HCT116 (cell line): ENCODE results near the gene PARP14. TPM values are rescaled to one million over a fixed set of nuclear protein-coding genes. Genes with fewer than 3 reads are reported as not detected.

ENCODE experiments used
- ATAC-seq: fragments of 200-7000 bp; cut with Tn5 transposase; 2 replicates; pipeline ENCODE4 v1.9.1; 2020; ENCODE audit warnings: mild to moderate bottlenecking, moderate library complexity
- BruUV-seq: library from RNA; stranded (reverse); fragments of 400-500 nt; replicated peaks from 2 replicates; lab custom pipeline; 2021; lab: Mats Ljungman, UMichigan
- CTCF ChIA-PET: fragments of 300-600 bp; sonication (Branson Sonifier 250); formaldehyde crosslinking; loops from one replicate; lab custom pipeline; 2021; ENCODE audit warnings: antibody characterized with exemption; lab: Charles Lee
- POLR2A ChIA-PET: fragments of 300-600, 350-600 bp; sonication (Branson Sonifier 250); formaldehyde crosslinking; loops from one replicate; lab custom pipeline; 2021; ENCODE audit warnings: antibody characterized with exemption; lab: Charles Lee
- RAD21 ChIA-PET, 2 experiments: fragments of 300-600 bp; sonication (Branson Sonifier 250); formaldehyde crosslinking; loops; one replicate each; lab custom pipeline; 2023; ENCODE audit warnings: low total read pairs in 2 of 2; ENCODE audit not compliant: uncharacterized antibody in 2 of 2, unreplicated experiment in 2 of 2, low non-redundant PET in 1 of 2; lab: Charles Lee
- DNase-seq: peaks from one replicate; pipeline ENCODE4 v3.0.0-alpha.2; 2010; ENCODE audit warnings: low read depth, low spot score
- H2AFZ ChIP-seq: fragments of 200-600 bp; shearing (Covaris generic), sonication (generic); 2 replicates; pipeline ENCODE4 v1.6.1; 2017; ENCODE audit warnings: low read depth, mixed run types, mixed read lengths, antibody characterized with exemption, low read length; ENCODE audit not compliant: poor library complexity, severe bottlenecking
- H3K27ac ChIP-seq: 2 replicates; pipeline ENCODE4 v1.5.1; 2012; ENCODE audit warnings: low read depth, low read length
- H3K27me3 ChIP-seq: fragments of 200-600 bp; sonication (generic); 2 replicates; pipeline ENCODE4 v1.6.1; 2016; ENCODE audit warnings: mixed run types, low read length, mixed read lengths; ENCODE audit not compliant: insufficient read depth
- H3K36me3 ChIP-seq, 2 experiments: fragments of 200-500 bp in 1 of 2; fragments of 200-600 bp in 1 of 2; sonication (Bioruptor generic) in 1 of 2; sonication (generic) in 1 of 2; 2 replicates each; pipeline versions ENCODE4 v1.5.1 to v1.6.1; 2014 to 2016; ENCODE audit warnings: low read length in 2 of 2, inconsistent platforms in 1 of 2, mixed read lengths in 1 of 2, mixed run types in 1 of 2; ENCODE audit not compliant: insufficient read depth in 2 of 2, control insufficient read depth in 1 of 2
- H3K4me1 ChIP-seq, 2 experiments: fragments of 200-600 bp in 1 of 2; sonication (generic) in 1 of 2; 2 replicates each; pipeline versions ENCODE4 v1.5.1 to v1.6.1; 2012 to 2017; ENCODE audit warnings: low read length in 2 of 2, inconsistent platforms in 1 of 2, mild to moderate bottlenecking in 1 of 2, mixed read lengths in 1 of 2, mixed run types in 1 of 2, moderate library complexity in 1 of 2; ENCODE audit not compliant: insufficient read depth in 2 of 2, control insufficient read depth in 1 of 2
- H3K4me2 ChIP-seq: fragments of 200-600 bp; sonication (generic); 2 replicates; pipeline ENCODE4 v1.6.1; 2017; ENCODE audit warnings: mixed run types, low read length, mixed read lengths
- H3K4me3 ChIP-seq, 2 experiments: fragments of 200-600 bp in 1 of 2; sonication (generic) in 1 of 2; replicated peaks in 1 of 2; 2 replicates each; pipeline ENCODE4 v1.5.1; 2011 to 2016; ENCODE audit warnings: low read length in 2 of 2, control low read depth in 1 of 2, low read depth in 1 of 2, mild to moderate bottlenecking in 1 of 2, mixed read lengths in 1 of 2, mixed run types in 1 of 2
- H3K79me2 ChIP-seq: fragments of 200-600 bp; sonication (generic); 2 replicates; pipeline ENCODE4 v1.6.1; 2017; ENCODE audit warnings: mild to moderate bottlenecking, mixed run types, low read length, moderate library complexity, mixed read lengths; ENCODE audit not compliant: insufficient read depth
- H3K9ac ChIP-seq: fragments of 200-600 bp; sonication (generic); 2 replicates; pipeline ENCODE4 v1.6.1; 2016; ENCODE audit warnings: low read length, mixed read lengths
- H3K9me2 ChIP-seq: fragments of 200-600 bp; sonication (generic), shearing (Covaris generic); 2 replicates; pipeline ENCODE4 v1.6.1; 2017; ENCODE audit warnings: mixed run types, mild to moderate bottlenecking, moderate library complexity; ENCODE audit not compliant: insufficient read depth
- H3K9me3 ChIP-seq, 2 experiments: fragments of 200-500 bp in 1 of 2; fragments of 200-600 bp in 1 of 2; sonication (Bioruptor generic) in 1 of 2; sonication (generic) in 1 of 2; 2 replicates each; pipeline ENCODE4 v1.6.1; 2014 to 2017; ENCODE audit warnings: low read length in 2 of 2, mixed read lengths in 2 of 2, inconsistent platforms in 1 of 2, low read depth in 1 of 2, mild to moderate bottlenecking in 1 of 2, mixed run types in 1 of 2, moderate library complexity in 1 of 2; ENCODE audit not compliant: control insufficient read depth in 1 of 2, insufficient read depth in 1 of 2
- H4K20me1 ChIP-seq: fragments of 200-600 bp; sonication (generic), shearing (Covaris generic); 2 replicates; pipeline ENCODE4 v1.6.1; 2017; ENCODE audit warnings: mixed run types, mild to moderate bottlenecking, moderate library complexity; ENCODE audit not compliant: insufficient read depth
- CBX3 ChIP-seq: IDR thresholded peaks from 2 replicates; pipeline ENCODE4 v1.6.1; 2012; ENCODE audit warnings: low read depth
- EGR1 ChIP-seq: IDR thresholded peaks from 2 replicates; pipeline ENCODE4 v1.6.1; 2012; ENCODE audit warnings: low read depth
- ELF1 ChIP-seq: IDR thresholded peaks from 2 replicates; pipeline ENCODE4 v1.6.1; 2012; ENCODE audit warnings: low read depth, borderline replicate concordance
- EZH2 ChIP-seq: fragments of 200-600 bp; sonication (generic); IDR thresholded peaks from 2 replicates; pipeline ENCODE4 v1.6.1; 2017; ENCODE audit warnings: antibody characterized with exemption, mixed run types
- EZH2phosphoT487 ChIP-seq: fragments of 200-600 bp; IDR thresholded peaks from 2 replicates; pipeline ENCODE4 v1.6.1; 2018; ENCODE audit warnings: antibody characterized with exemption, borderline replicate concordance
- JUND ChIP-seq: IDR thresholded peaks from 2 replicates; pipeline ENCODE4 v1.6.1; 2012
- POLR2A ChIP-seq: IDR thresholded peaks from 2 replicates; pipeline ENCODE4 v1.7.0; 2011; ENCODE audit warnings: borderline replicate concordance; ENCODE audit not compliant: insufficient read depth, insufficient read length; ENCODE audit errors: extremely low read depth
- POLR2AphosphoS5 ChIP-seq: IDR thresholded peaks from 2 replicates; pipeline ENCODE4 v1.6.1; 2011; ENCODE audit warnings: mild to moderate bottlenecking, low read depth, low read length, moderate library complexity
- RAD21 ChIP-seq: IDR thresholded peaks from 2 replicates; pipeline ENCODE4 v1.6.1; 2012; ENCODE audit warnings: low read depth, mild to moderate bottlenecking
- SIN3A ChIP-seq: IDR thresholded peaks from 2 replicates; pipeline ENCODE4 v1.6.1; 2012; ENCODE audit warnings: low read depth
- SP1 ChIP-seq: IDR thresholded peaks from 2 replicates; pipeline ENCODE4 v1.6.1; 2012; ENCODE audit warnings: low read depth
- SRF ChIP-seq: IDR thresholded peaks from 2 replicates; pipeline ENCODE4 v1.6.1; 2012; ENCODE audit warnings: low read depth
- TCF7L2 ChIP-seq: IDR thresholded peaks from 2 replicates; pipeline ENCODE4 v1.7.0; 2011; ENCODE audit warnings: borderline replicate concordance, inconsistent platforms; ENCODE audit not compliant: insufficient read depth, insufficient read length; ENCODE audit errors: extremely low read depth
- intact Hi-C: fragments of 100-400 bp; cut with micrococcal nuclease; formaldehyde crosslinking; loops from 2 replicates; pipeline ENCODE4 v1.10.0; 2022
- total RNA-seq: library from RNA; stranded (reverse); gene quantifications from one replicate; pipeline ENCODE4 v1.2.1, GENCODE V29; 2021; ENCODE audit not compliant: unreplicated experiment
- TF ChIP-seq, protein P1 (sequence below): IDR thresholded peaks from 2 replicates; pipeline ENCODE4 v1.6.1; 2012
- TF ChIP-seq, protein P2 (sequence below): IDR thresholded peaks from 2 replicates; pipeline ENCODE4 v1.6.1; 2012; ENCODE audit warnings: low read depth
- TF ChIP-seq, protein P3 (sequence below): IDR thresholded peaks from 2 replicates; pipeline ENCODE4 v1.6.1; 2011; ENCODE audit warnings: mild to moderate bottlenecking, low read length, moderate library complexity; ENCODE audit not compliant: insufficient replicate concordance; ENCODE audit errors: extremely low read depth

The PARP14 gene
- total RNA-seq, 1 experiment from 2014 or later: 12.2 TPM

DNA sequence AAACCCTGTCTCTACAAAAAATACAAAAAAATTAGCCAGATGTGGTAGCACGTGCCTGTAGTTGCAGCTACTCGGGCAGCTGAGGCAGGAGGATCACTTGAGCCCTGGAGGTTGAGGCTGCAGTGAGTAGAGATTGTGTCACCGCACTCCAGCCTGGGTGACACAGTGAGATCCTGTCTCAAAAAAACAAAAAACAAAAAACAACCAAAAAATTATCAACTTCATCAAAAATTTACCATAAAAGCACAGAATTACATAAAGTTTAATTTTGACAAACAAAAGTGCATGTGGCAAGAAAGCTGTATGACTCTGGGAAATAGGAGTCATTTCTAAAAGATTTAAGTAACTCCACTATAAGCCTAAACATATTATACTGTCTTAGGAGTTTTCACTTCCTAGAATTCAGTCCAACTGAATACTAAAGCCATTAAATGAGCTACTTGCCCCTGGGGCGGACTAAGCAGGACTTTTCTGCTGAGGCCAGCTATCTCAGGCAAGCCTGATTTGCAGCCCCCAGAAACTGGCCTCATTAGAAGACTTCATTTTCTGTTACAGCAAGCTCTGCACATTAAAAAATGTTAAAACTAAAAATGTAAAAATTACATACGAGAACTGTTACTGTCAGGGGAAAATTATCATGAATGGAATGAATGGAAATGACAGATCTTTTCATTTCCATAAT lies 90.0 kb downstream of the PARP14 start:
- DNase-seq: no peak
- ChIA-PET POLR2A (interaction anchor here (0.7 kb wide), 1 partner anchor 23 kb away, joined by 3 read pairs; the partner anchor contains the start of gene HSPBAP1), RAD21 (no interaction called here), CTCF (interaction anchor here (1.5 kb wide), 1 partner anchor 16 kb away, joined by 4 read pairs; no protein-coding TSS in a partner anchor)
- Histone ChIP-seq H3K27ac (no peak overlapping the region), H3K9me3 (no peaks in the 10 kb centered on the region), H3K9me2 (no peaks in the 10 kb centered on the region), H3K4me3 (no peak overlapping the region), H3K9ac (no peak overlapping the region), H3K4me1 (no peaks in the 10 kb centered on the region), H3K4me2 (no peak overlapping the region), H4K20me1 (no peaks in the 10 kb centered on the region), H3K27me3 (no peaks in the 10 kb centered on the region), H2AFZ (no peak overlapping the region), H3K36me3 (no peaks in the 10 kb centered on the region), H3K79me2 (no peaks in the 10 kb centered on the region)
- ATAC-seq: no peak
- intact Hi-C loops: no loop called here
- TF ChIP-seq SRF (no peak), EGR1 (no peak), POLR2AphosphoS5 (no peak), JUND (no peak), POLR2A (no peak), TCF7L2 (no peak), ELF1 (no peak), SIN3A (no peak), SP1 (no peak), EZH2phosphoT487 (no peak), RAD21 (no peak), EZH2 (no peak), CBX3 (no peak)
- TF ChIP-seq, protein P1, sequence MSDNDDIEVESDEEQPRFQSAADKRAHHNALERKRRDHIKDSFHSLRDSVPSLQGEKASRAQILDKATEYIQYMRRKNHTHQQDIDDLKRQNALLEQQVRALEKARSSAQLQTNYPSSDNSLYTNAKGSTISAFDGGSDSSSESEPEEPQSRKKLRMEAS: no peak
- TF ChIP-seq, protein P2, sequence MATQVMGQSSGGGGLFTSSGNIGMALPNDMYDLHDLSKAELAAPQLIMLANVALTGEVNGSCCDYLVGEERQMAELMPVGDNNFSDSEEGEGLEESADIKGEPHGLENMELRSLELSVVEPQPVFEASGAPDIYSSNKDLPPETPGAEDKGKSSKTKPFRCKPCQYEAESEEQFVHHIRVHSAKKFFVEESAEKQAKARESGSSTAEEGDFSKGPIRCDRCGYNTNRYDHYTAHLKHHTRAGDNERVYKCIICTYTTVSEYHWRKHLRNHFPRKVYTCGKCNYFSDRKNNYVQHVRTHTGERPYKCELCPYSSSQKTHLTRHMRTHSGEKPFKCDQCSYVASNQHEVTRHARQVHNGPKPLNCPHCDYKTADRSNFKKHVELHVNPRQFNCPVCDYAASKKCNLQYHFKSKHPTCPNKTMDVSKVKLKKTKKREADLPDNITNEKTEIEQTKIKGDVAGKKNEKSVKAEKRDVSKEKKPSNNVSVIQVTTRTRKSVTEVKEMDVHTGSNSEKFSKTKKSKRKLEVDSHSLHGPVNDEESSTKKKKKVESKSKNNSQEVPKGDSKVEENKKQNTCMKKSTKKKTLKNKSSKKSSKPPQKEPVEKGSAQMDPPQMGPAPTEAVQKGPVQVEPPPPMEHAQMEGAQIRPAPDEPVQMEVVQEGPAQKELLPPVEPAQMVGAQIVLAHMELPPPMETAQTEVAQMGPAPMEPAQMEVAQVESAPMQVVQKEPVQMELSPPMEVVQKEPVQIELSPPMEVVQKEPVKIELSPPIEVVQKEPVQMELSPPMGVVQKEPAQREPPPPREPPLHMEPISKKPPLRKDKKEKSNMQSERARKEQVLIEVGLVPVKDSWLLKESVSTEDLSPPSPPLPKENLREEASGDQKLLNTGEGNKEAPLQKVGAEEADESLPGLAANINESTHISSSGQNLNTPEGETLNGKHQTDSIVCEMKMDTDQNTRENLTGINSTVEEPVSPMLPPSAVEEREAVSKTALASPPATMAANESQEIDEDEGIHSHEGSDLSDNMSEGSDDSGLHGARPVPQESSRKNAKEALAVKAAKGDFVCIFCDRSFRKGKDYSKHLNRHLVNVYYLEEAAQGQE: no peak
- TF ChIP-seq, protein P3, sequence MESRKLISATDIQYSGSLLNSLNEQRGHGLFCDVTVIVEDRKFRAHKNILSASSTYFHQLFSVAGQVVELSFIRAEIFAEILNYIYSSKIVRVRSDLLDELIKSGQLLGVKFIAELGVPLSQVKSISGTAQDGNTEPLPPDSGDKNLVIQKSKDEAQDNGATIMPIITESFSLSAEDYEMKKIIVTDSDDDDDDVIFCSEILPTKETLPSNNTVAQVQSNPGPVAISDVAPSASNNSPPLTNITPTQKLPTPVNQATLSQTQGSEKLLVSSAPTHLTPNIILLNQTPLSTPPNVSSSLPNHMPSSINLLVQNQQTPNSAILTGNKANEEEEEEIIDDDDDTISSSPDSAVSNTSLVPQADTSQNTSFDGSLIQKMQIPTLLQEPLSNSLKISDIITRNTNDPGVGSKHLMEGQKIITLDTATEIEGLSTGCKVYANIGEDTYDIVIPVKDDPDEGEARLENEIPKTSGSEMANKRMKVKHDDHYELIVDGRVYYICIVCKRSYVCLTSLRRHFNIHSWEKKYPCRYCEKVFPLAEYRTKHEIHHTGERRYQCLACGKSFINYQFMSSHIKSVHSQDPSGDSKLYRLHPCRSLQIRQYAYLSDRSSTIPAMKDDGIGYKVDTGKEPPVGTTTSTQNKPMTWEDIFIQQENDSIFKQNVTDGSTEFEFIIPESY: no peak
- no TSS peak for BruUV-seq
